Aorta (tissue), 5 donors: ENCODE results near the gene CAPZA2. TPM values are rescaled to one million over a fixed set of nuclear protein-coding genes. Genes with fewer than 3 reads are reported as not detected.

ENCODE experiments used
- ATAC-seq: fragments of 200-7000 bp; cut with Tn5 transposase; one replicate; pipeline ENCODE4 v1.9.1; 2022; ENCODE audit warnings: moderate library complexity; ENCODE audit not compliant: low FRiP score
- DNase-seq, 2 donors: peaks; one replicate each; pipeline ENCODE4 v3.0.0-alpha.2; 2020
- H3K27ac ChIP-seq, 2 donors: one replicate each; pipeline ENCODE4 v1.5.1; 2013; ENCODE audit warnings: low read length in 2 of 2, mild to moderate bottlenecking in 2 of 2, moderate library complexity in 2 of 2, control low read depth in 1 of 2, inconsistent platforms in 1 of 2, low read depth in 1 of 2
- H3K27me3 ChIP-seq, 2 donors: one replicate each; pipeline ENCODE4 v1.6.1; 2013; ENCODE audit warnings: control low read depth in 1 of 2, low read length in 1 of 2, mild to moderate bottlenecking in 1 of 2, moderate library complexity in 1 of 2; ENCODE audit not compliant: insufficient read depth in 2 of 2, control insufficient read depth in 1 of 2
- H3K36me3 ChIP-seq, 2 donors: one replicate each; pipeline ENCODE4 v1.6.1; 2013; ENCODE audit warnings: control low read depth in 1 of 2, low read length in 1 of 2, mild to moderate bottlenecking in 1 of 2; ENCODE audit not compliant: insufficient read depth in 2 of 2, control insufficient read depth in 1 of 2
- H3K4me1 ChIP-seq, 2 donors: one replicate each; pipeline ENCODE4 v1.6.1; 2013; ENCODE audit warnings: low read length in 2 of 2, control low read depth in 1 of 2, mild to moderate bottlenecking in 1 of 2, moderate library complexity in 1 of 2; ENCODE audit not compliant: insufficient read depth in 2 of 2, control insufficient read depth in 1 of 2
- H3K4me3 ChIP-seq, 2 donors: one replicate each; pipeline ENCODE4 v1.5.1; 2013; ENCODE audit warnings: low read length in 2 of 2, control low read depth in 1 of 2, mild to moderate bottlenecking in 1 of 2
- H3K9me3 ChIP-seq: one replicate; pipeline ENCODE4 v1.6.1; 2013; ENCODE audit warnings: mild to moderate bottlenecking, low read length; ENCODE audit not compliant: control insufficient read depth
- WGBS, 2 donors: extraction: QIAGEN DNeasy Blood & Tissue Kit; methylation state at CpG; one replicate each; pipeline ENCODE4 v1.1.7; 2013; 5-methylcytosine and 5-hydroxymethylcytosine counted together
- intact Hi-C, 2 donors: fragments of 100-400 bp; cut with DNase I; formaldehyde crosslinking; loops; one replicate each; pipeline versions ENCODE4 v1.14.2 to v1.15.0; 2022
- polyA plus RNA-seq, 2 donors: library from polyadenylated mRNA; stranded (reverse); fragments of 200-250 nt; gene quantifications; one replicate each; pipeline ENCODE4 v1.2.3, GENCODE V29; 2013
- total RNA-seq, 2 donors: library from RNA; stranded (reverse); fragmentation: NEBNext Ultra II Directional; extraction: Animal tissue kit (Norgen Biotek cat#: 25700); gene quantifications; one replicate each; pipeline ENCODE4 v1.2.1, GENCODE V29; 2021
- donor health status: healthy with polysubstance abuse.
- donor health status: Bipolar disorder and iron deficiency.
- donor health status: DM: no; HTN: no; CAD: no.
- donor health status: DM: no; HTN: no; CAD: no.
- donor health status: DM: yes; HTN: yes; CAD: no.

Gene CAPZA2
- total and polyA plus RNA-seq, 4 donors: 91.1 to 345 (median 201) TPM

GRCh38 chr7:116895849-116896248, 33.5 kb downstream of the CAPZA2 start:
- Histone ChIP-seq H3K36me3 (no peaks in the 10 kb centered on the region), H3K4me1 (no peaks in the 10 kb centered on the region), H3K4me3 (no peak overlapping the region), H3K27me3 (no peaks in the 10 kb centered on the region), H3K27ac (no peak overlapping the region), H3K9me3 (no peaks in the 10 kb centered on the region)
- WGBS, 2 donors: 47 to 48% methylated on average over 2 of the region's 2 CpGs
- DNase-seq (no peak), ATAC-seq (no peak)
- intact Hi-C loops: no loop called here

- no peaks in the 10 kb centered on the region for H3K27me3 ChIP-seq
- intact Hi-C loops: no loop called here
- no peaks in the 10 kb centered on the region for H3K4me1 ChIP-seq
- ATAC-seq: no peak
- DNase-seq: no peak
- no peak overlapping the region for H3K4me3 ChIP-seq
- no peaks in the 10 kb centered on the region for H3K9me3 ChIP-seq
- no peak overlapping the region for H3K27ac ChIP-seq
- no peaks in the 10 kb centered on the region for H3K36me3 ChIP-seq
- WGBS, 2 donors: 72 to 73% methylated on average over 4 of the region's 4 CpGs
Observed at GRCh38 chr7:116897661-116898060, 35.3 kb downstream of the CAPZA2 start.

- Histone ChIP-seq H3K4me3 (no peak overlapping the region), H3K27ac (no peak overlapping the region), H3K27me3 (no peaks in the 10 kb centered on the region), H3K9me3 (no peaks in the 10 kb centered on the region), H3K4me1 (no peaks in the 10 kb centered on the region), H3K36me3 (no peaks in the 10 kb centered on the region)
- 79 to 82% methylated on average over 4 of the region's 4 CpGs for WGBS, 2 donors
- no peak for DNase-seq
- intact Hi-C loops: no loop called here
- no peak for ATAC-seq
Observed at GRCh38 chr7:116899308-116899707, 36.9 kb downstream of the CAPZA2 start.

- Histone ChIP-seq H3K9me3 (no peaks in the 10 kb centered on the region), H3K27me3 (no peaks in the 10 kb centered on the region), H3K4me1 (no peaks in the 10 kb centered on the region), H3K27ac (no peak overlapping the region), H3K36me3 (no peaks in the 10 kb centered on the region), H3K4me3 (no peak overlapping the region)
- DNase-seq (no peak), ATAC-seq (no peak)
- 99 to 100% methylated on average over 2 of the region's 2 CpGs for WGBS, 2 donors
- intact Hi-C loops: no loop called here
Observed at GRCh38 chr7:116901143-116901542, 38.8 kb downstream of the CAPZA2 start.

GRCh38 chr7:116902867-116903266, 40.5 kb downstream of the CAPZA2 start:
- DNase-seq: no peak
- H3K36me3 ChIP-seq: peaks cover 0 to 1% of the 10 kb centered on the region in 2 donors
- H3K27ac ChIP-seq: no peak overlapping the region
- intact Hi-C loops: no loop called here
- no peak for ATAC-seq
- H3K4me1 ChIP-seq: no peaks in the 10 kb centered on the region
- H3K4me3 ChIP-seq: no peak overlapping the region
- H3K9me3 ChIP-seq: no peaks in the 10 kb centered on the region
- no peaks in the 10 kb centered on the region for H3K27me3 ChIP-seq
- 83 to 90% methylated on average over 3 of the region's 3 CpGs for WGBS, 2 donors

GRCh38 chr7:116906391-116906790, 44.0 kb downstream of the CAPZA2 start:
- no peaks in the 10 kb centered on the region for H3K9me3 ChIP-seq
- intact Hi-C loops: no loop called here
- no peak overlapping the region for H3K27ac ChIP-seq
- WGBS, 2 donors: 93 to 99% methylated on average over 1 of the region's 1 CpG
- DNase-seq (no peak), ATAC-seq (no peak)
- no peak overlapping the region for H3K4me3 ChIP-seq
- no peaks in the 10 kb centered on the region for H3K27me3 ChIP-seq
- H3K36me3 ChIP-seq: peaks cover 1 to 3% of the 10 kb centered on the region in 2 donors
- H3K4me1 ChIP-seq: no peaks in the 10 kb centered on the region

- peaks cover 1 to 10% of the 10 kb centered on the region in 2 donors for H3K36me3 ChIP-seq
- no peak overlapping the region for H3K27ac ChIP-seq
- H3K4me1 ChIP-seq: no peaks in the 10 kb centered on the region
- ATAC-seq (no peak), DNase-seq (no peak)
- intact Hi-C loops: no loop called here
- 97% methylated on average over 6 of the region's 6 CpGs for WGBS, 2 donors
- no peaks in the 10 kb centered on the region for H3K9me3 ChIP-seq
- H3K4me3 ChIP-seq: no peak overlapping the region
- H3K27me3 ChIP-seq: no peaks in the 10 kb centered on the region
Observed at GRCh38 chr7:116910383-116910782, 48.0 kb downstream of the CAPZA2 start.

GRCh38 chr7:116911801-116912200, 49.4 kb downstream of the CAPZA2 start:
- Histone ChIP-seq H3K36me3 (peaks cover 0 to 10% of the 10 kb centered on the region in 2 donors), H3K4me1 (no peaks in the 10 kb centered on the region), H3K9me3 (no peaks in the 10 kb centered on the region), H3K27me3 (no peaks in the 10 kb centered on the region), H3K27ac (no peak overlapping the region), H3K4me3 (no peak overlapping the region)
- ATAC-seq (no peak), DNase-seq (no peak)
- WGBS, 2 donors: 96 to 97% methylated on average over 1 of the region's 1 CpG
- intact Hi-C loops: no loop called here

GRCh38 chr7:116912269-116912909, 50.0 kb downstream of the CAPZA2 start:
- intact Hi-C loops: no loop called here
- Histone ChIP-seq H3K27ac (no peak overlapping the region), H3K27me3 (no peaks in the 10 kb centered on the region), H3K9me3 (no peaks in the 10 kb centered on the region), H3K36me3 (peaks cover 0 to 10% of the 10 kb centered on the region in 2 donors), H3K4me1 (no peaks in the 10 kb centered on the region), H3K4me3 (no peak overlapping the region)
- ATAC-seq (no peak), DNase-seq (no peak)
- WGBS, 2 donors: 91 to 95% methylated on average over 1 of the region's 1 CpG
